Gastroesophageal sphincter (tissue), 3 donors: ENCODE results near the gene UCP2.

Source experiments
- POLR2A ChIP-seq, 2 donors: fragments of 450-650 bp; IDR thresholded peaks; one replicate each; pipeline ENCODE4 v1.6.1; 2017; ENCODE audit warnings: antibody characterized with exemption in 2 of 2, mild to moderate bottlenecking in 2 of 2, moderate library complexity in 1 of 2
- POLR2AphosphoS5 ChIP-seq: sonication (generic); formaldehyde crosslinking; IDR thresholded peaks from one replicate; pipeline ENCODE4 v1.6.1; 2017; ENCODE audit warnings: antibody characterized with exemption
- TF ChIP-seq, protein P1 (sequence below), 4 experiments: fragments of 200-600 bp in 2 of 4; fragments of 450-650 bp in 2 of 4; sonication (generic) in 1 of 4; IDR thresholded peaks; one replicate each; pipeline ENCODE4 v1.5.1; 2017 to 2019; ENCODE audit warnings: antibody characterized with exemption in 4 of 4, mild to moderate bottlenecking in 2 of 4, moderate library complexity in 2 of 4

GRCh38 chr11:73945396-73945795 lies 37.2 kb downstream of the UCP2 start:
- TF ChIP-seq, protein P1, sequence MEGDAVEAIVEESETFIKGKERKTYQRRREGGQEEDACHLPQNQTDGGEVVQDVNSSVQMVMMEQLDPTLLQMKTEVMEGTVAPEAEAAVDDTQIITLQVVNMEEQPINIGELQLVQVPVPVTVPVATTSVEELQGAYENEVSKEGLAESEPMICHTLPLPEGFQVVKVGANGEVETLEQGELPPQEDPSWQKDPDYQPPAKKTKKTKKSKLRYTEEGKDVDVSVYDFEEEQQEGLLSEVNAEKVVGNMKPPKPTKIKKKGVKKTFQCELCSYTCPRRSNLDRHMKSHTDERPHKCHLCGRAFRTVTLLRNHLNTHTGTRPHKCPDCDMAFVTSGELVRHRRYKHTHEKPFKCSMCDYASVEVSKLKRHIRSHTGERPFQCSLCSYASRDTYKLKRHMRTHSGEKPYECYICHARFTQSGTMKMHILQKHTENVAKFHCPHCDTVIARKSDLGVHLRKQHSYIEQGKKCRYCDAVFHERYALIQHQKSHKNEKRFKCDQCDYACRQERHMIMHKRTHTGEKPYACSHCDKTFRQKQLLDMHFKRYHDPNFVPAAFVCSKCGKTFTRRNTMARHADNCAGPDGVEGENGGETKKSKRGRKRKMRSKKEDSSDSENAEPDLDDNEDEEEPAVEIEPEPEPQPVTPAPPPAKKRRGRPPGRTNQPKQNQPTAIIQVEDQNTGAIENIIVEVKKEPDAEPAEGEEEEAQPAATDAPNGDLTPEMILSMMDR (IDR thresholded peaks at IDR 0.05): no peak
- no peak for TF ChIP-seq POLR2AphosphoS5
- no peak for TF ChIP-seq POLR2A (IDR thresholded peaks at IDR 0.05)
